HPDE6-E6E7 (cell line): Measurements from ENCODE around the gene CDK5.

ENCODE experiments used
- DNase-seq: peaks from one replicate; pipeline ENCODE4 v3.0.0; 2011; ENCODE audit warnings: missing footprints; ENCODE audit errors: extremely low spot score

The CDK5 gene

GRCh38 chr7:151087245-151088018 lies 29.7 kb upstream of the CDK5 start:
- DNase-seq = no peak

- DNase-seq = no peak
Observed at GRCh38 chr7:151086802-151087244, 29.1 kb upstream of the CDK5 start.

GRCh38 chr7:151085691-151086620 lies 28.3 kb upstream of the CDK5 start, which contains the start of gene AGAP3:
TSS of gene AGAP3 (plus strand) at chr7:151086475. CDS start at chr7:151086742, 267 bp downstream.
- no peak for DNase-seq

DNA sequence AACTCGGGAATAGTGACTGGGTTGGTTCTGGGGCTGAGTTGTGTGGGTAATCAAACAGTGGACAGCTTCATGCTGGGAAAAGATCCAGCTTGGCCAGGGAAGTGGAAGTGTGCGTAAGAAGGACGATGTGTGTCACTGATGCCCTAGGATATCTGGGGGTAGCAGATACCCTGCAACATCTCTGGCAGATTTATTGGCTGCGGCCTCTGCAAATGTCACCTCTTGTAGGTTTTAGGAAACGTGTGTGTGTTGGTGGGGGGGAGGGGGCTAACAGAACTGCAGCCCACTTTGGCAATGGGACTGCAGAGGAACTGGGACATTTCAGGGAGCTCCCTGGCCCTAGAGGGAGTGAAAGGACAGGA lies 27.6 kb upstream of the CDK5 start:
- no peak for DNase-seq

GRCh38 chr7:151083824-151084160 lies 26.1 kb upstream of the CDK5 start:
- DNase-seq = no peak

- DNase-seq = no peak
Observed at GRCh38 chr7:151083071-151083823, 25.6 kb upstream of the CDK5 start, which contains the start of gene TMUB1. TSS of gene TMUB1 (minus strand) at chr7:151083493. CDS start at chr7:151082563, 930 bp downstream.

DNA sequence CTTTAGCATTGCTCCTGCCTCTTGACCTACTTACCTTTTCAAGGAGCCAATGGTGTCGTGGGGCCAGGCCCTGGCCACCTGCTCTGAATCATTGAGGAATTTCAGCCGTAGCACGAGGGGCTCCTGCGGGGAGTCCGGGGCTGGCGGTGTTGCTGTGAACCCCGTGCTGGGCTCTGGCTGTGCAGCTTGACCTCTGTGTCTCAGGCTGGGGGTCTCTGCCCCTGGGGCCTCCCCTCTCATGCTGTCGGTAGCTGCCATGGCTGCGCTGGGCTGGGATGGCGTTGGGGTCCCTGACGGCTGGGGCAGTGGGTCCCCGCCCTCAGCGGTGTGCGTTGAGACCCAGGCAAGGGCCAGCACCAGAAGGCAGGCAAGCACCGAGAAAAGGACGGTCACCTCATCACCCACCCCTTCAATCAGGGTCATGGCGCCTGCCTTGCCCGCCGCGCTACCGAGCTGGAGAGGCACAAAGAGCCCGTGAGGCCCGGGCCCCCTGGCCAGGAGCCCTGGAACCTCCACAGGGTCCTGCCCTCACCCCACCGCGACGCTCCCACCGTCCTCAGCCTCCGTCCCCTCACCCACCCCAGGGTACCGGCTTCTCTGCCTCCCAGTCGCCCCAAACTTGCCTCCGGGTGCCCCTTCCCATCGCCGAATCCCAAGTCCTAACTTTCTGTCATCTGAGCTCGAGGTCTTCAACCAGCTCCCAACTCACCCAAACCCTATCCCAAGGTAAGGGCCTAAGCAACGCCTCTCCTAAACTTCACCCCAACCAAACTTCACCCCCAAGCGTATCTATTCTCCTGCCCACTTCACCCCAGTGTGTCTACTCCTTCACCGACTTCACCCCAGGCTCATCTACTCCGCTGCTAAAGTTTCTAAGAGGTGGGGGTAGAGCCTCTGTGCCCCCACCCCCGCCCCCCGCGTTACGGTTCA lies 24.7 kb upstream of the CDK5 start:
- DNase-seq = no peak

GRCh38 chr7:151081170-151082101 lies 23.7 kb upstream of the CDK5 start:
- DNase-seq = no peak

DNA sequence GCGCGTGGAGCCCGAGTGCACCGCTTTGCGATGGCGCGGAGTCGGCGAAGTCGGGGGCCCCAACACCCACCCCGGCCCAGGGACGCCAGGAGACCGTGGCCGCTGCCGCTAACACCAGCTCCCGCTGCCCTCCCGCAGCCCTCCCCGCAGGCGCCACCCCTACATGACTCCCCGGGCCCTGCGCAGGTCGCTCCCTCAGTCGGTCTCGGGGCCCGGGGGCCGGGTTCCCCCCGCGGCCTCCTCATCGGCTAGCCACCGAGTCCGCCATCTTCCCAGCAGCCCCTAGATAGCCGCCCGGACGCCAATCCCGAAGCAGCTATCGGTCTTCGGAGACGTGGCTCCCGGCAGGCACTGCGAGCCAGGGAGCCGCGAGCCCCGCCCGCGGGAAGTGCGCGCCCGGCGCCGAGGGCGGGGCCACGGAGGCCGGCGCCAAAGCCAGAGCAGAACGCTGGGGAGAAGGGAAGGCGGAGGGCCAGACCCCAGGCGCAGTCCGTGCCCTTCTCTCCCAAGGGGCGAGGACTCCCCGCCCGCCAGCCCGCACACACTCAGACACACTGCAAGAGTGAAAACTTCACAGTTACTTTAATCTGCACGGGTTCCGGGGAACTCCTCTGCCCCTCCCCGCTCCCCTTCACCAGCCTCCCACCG lies 22.9 kb upstream of the CDK5 start, which contains the start of gene FASTK:
Gene FASTK (minus strand): TSS at position 288 of the 648 bp plus-strand sequence. CDS start 43 bp downstream, at position 245.
- peak; percentile 90 for DNase-seq

GRCh38 chr7:151080067-151080521 lies 22.4 kb upstream of the CDK5 start:
- no peak for DNase-seq

GRCh38 chr7:151079199-151079910 lies 21.7 kb upstream of the CDK5 start:
- DNase-seq = no peak

DNA sequence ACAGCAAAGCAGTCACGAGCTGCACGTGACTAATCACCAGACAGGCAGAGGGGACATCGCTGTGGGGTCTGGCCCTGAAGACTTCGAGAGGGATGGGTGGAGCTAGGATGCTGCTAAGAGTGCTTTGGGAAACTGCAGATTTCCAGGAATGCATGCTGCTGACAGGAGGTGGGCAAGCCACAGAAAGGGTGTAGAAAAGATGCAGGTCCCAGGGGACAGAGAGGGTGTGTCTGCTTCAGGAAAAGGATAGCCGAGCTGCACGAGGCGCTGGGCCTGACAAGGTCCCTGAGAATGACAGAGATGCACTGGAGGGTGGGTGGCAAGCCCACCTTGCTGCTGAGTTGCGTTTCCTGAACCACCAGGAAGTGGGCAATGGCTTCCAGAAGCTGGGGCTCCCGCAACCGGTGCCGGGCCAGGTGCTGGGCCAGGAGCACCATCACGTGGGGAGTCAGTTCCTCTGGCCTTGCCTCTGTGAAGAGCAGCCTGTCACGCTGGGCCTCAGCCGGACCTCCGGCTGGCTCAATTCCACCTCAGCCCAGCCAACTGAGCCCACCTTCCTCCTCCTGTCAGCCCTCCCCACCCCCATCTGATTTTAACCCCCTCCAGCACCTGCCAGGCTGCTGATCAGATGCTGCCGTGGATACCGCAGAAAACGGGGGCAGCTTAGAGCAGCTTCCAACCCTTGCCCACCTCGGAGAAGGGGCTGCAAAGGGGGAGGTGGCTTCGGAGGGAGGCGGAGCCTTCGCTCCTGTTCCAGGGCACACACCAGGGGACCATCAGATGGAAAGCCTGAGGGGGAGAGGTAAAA lies 20.7 kb upstream of the CDK5 start:
- no peak for DNase-seq

GRCh38 chr7:151077705-151078232 lies 20.1 kb upstream of the CDK5 start:
- DNase-seq = no peak

- no peak for DNase-seq
Observed at GRCh38 chr7:151076863-151077704, 19.4 kb upstream of the CDK5 start.

DNA sequence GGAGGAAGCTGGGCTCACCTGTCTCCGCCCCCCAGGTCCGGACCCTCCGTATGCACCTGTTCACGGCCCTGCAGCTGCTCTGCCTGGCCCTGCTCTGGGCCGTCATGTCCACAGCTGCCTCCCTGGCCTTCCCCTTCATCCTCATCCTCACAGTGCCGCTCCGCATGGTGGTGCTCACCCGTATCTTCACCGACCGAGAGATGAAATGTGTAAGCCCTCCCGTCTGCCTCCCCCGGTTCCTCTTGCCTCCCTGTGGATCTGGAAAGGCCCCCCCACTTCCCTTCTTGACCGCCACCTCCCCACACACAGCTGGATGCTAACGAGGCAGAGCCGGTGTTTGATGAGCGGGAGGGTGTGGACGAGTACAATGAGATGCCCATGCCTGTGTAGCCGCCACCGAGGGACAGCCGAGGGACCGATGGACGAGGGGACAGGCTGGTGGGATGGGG lies 18.3 kb upstream of the CDK5 start:
- no peak for DNase-seq

GRCh38 chr7:151075662-151075971 lies 17.9 kb upstream of the CDK5 start:
- no peak for DNase-seq
